Vein endothelial cell (primary cell): Measurements from ENCODE around the gene C16orf95. TPM values are rescaled to one million over a fixed set of nuclear protein-coding genes. Genes with fewer than 3 reads are reported as not detected.

Source experiments
- small RNA-seq: library from RNA; depleted of rRNA; stranded (forward); fragments of <200 nt; gene quantifications from one replicate; pipeline ENCODE3, GENCODE V24; 2012
- total RNA-seq: library from RNA; depleted of rRNA; stranded (reverse); fragments of >200 nt; gene quantifications from 2 replicates; pipeline ENCODE4 v1.2.3, GENCODE V29; 2012

Gene C16orf95
- total RNA-seq: 3.9 and 4.0 TPM in 2 replicates

GRCh38 chr16:87316923-87317749 is at the start of gene C16orf95:
C16orf95 (minus strand) TSS chr16:87317392; CDS start chr16:87317242, 150 bp downstream.

Small RNAs within 50 kb of the gene (small RNA-seq; reads per million reads assigned to genes)
- gene AC010531.2: not detected

Other genes starting within 250 kb of the C16orf95 start
- 27.1 and 31.4 TPM in 2 replicates for gene FBXO31, start 66.4 kb upstream of the C16orf95 start, total RNA-seq
- gene MAP1LC3B, start 74.9 kb upstream of the C16orf95 start, total RNA-seq: 36.6 and 46.9 TPM in 2 replicates
- 12.2 and 13.7 TPM in 2 replicates for gene ZCCHC14, start 175.6 kb upstream of the C16orf95 start, total RNA-seq